IMR-90 (cell line): Measurements from ENCODE around the gene ELL.

ENCODE experiments used
- CEBPB ChIP-seq: IDR thresholded peaks from 2 replicates; pipeline ENCODE4 v1.6.1; 2012; ENCODE audit warnings: low read depth, low read length, improper control_type of control experiment
- CHD1 ChIP-seq: IDR thresholded peaks from 2 replicates; pipeline ENCODE4 v1.6.1; 2012; ENCODE audit warnings: low read depth, low read length, improper control_type of control experiment
- FOS ChIP-seq: fragments of 150-350 bp; IDR thresholded peaks from 2 replicates; pipeline ENCODE4 v1.6.1; 2016; ENCODE audit warnings: low read depth, low read length
- MAFK ChIP-seq: IDR thresholded peaks from 2 replicates; pipeline ENCODE4 v1.6.1; 2012; ENCODE audit warnings: low read depth, low read length, improper control_type of control experiment
- MXI1 ChIP-seq: IDR thresholded peaks from 2 replicates; pipeline ENCODE4 v1.6.1; 2012; ENCODE audit warnings: low read depth, mild to moderate bottlenecking, low read length, moderate library complexity, borderline replicate concordance
- POLR2A ChIP-seq: IDR thresholded peaks from 2 replicates; pipeline ENCODE4 v1.6.1; 2012; ENCODE audit warnings: mild to moderate bottlenecking, low read depth, low read length
- TF ChIP-seq, protein P1 (sequence below): conservative IDR thresholded peaks from 2 replicates; pipeline ENCODE4 v1.5.1; 2012; ENCODE audit warnings: mild to moderate bottlenecking, low read depth, low read length, improper control_type of control experiment
- TF ChIP-seq, protein P2 (sequence below): fragments of 150-350 bp; IDR thresholded peaks from 2 replicates; pipeline ENCODE4 v1.6.1; 2016; ENCODE audit warnings: low read depth, mild to moderate bottlenecking, low read length, moderate library complexity, borderline replicate concordance
- TF ChIP-seq, protein P3 (sequence below): fragments of 150-350 bp; IDR thresholded peaks from 2 replicates; pipeline ENCODE4 v1.6.1; 2017; ENCODE audit warnings: mild to moderate bottlenecking, antibody characterized with exemption, low read length, low read depth

DNA sequence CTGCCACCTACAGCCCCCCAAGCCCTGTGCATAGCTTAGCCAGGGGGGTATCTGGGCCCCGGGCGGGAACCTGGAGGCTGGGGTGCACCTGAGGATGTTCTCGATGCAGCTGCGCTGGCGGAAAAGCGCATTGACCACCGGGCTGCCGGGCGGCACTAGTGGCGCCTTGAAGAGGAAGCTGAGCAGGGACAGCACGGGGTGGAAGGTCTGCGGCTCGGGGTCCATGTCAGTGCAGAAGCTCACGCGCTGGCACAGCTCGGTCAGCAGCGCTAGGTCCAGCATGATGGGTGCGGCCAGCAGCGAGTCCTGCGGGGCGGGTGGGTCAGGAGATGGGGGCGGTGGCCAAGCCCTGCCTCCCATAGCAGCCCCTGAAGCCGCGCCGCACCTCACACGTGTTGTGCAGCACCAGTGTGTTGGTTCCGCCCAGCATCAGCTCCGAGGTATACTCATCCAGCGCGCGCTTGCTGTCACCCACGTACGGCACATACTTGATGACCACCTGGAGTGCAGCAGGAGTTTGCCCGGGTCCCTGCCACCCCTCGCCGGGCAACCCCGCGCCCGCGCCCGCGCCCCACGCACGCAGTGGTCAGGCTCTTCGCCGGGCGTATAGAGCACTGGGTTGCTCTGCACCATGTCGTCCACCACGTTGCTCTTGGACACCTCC lies 86.6 kb downstream of the ELL start:
- TF ChIP-seq, protein P1, sequence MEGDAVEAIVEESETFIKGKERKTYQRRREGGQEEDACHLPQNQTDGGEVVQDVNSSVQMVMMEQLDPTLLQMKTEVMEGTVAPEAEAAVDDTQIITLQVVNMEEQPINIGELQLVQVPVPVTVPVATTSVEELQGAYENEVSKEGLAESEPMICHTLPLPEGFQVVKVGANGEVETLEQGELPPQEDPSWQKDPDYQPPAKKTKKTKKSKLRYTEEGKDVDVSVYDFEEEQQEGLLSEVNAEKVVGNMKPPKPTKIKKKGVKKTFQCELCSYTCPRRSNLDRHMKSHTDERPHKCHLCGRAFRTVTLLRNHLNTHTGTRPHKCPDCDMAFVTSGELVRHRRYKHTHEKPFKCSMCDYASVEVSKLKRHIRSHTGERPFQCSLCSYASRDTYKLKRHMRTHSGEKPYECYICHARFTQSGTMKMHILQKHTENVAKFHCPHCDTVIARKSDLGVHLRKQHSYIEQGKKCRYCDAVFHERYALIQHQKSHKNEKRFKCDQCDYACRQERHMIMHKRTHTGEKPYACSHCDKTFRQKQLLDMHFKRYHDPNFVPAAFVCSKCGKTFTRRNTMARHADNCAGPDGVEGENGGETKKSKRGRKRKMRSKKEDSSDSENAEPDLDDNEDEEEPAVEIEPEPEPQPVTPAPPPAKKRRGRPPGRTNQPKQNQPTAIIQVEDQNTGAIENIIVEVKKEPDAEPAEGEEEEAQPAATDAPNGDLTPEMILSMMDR, result no peak
- no peak for TF ChIP-seq POLR2A
- no peak for TF ChIP-seq MXI1
- no peak for TF ChIP-seq FOS
- TF ChIP-seq CEBPB, result no peak
- TF ChIP-seq MAFK, result no peak
- TF ChIP-seq, protein P2, sequence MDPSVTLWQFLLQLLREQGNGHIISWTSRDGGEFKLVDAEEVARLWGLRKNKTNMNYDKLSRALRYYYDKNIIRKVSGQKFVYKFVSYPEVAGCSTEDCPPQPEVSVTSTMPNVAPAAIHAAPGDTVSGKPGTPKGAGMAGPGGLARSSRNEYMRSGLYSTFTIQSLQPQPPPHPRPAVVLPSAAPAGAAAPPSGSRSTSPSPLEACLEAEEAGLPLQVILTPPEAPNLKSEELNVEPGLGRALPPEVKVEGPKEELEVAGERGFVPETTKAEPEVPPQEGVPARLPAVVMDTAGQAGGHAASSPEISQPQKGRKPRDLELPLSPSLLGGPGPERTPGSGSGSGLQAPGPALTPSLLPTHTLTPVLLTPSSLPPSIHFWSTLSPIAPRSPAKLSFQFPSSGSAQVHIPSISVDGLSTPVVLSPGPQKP, result no peak
- TF ChIP-seq, protein P3, sequence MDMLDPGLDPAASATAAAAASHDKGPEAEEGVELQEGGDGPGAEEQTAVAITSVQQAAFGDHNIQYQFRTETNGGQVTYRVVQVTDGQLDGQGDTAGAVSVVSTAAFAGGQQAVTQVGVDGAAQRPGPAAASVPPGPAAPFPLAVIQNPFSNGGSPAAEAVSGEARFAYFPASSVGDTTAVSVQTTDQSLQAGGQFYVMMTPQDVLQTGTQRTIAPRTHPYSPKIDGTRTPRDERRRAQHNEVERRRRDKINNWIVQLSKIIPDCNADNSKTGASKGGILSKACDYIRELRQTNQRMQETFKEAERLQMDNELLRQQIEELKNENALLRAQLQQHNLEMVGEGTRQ, result no peak
- no peak for TF ChIP-seq CHD1
